HEK293 (cell line): ENCODE results near the gene CCDC77.

Source experiments
- SCRT1 ChIP-seq: fragments of 450-650 bp; formaldehyde crosslinking; IDR thresholded peaks from 2 replicates; pipeline ENCODE4 v1.5.1; 2016; ENCODE audit warnings: missing biosample characterization, missing genetic modification characterization, borderline replicate concordance
- ZBTB44 ChIP-seq: fragments of 450-650 bp; IDR thresholded peaks from 2 replicates; pipeline ENCODE4 v1.5.1; 2018; ENCODE audit warnings: missing biosample characterization, mild to moderate bottlenecking, missing genetic modification characterization
- ZBTB7A ChIP-seq: fragments of 450-650 bp; formaldehyde crosslinking; IDR thresholded peaks from 2 replicates; pipeline ENCODE4 v1.5.1; 2016; ENCODE audit warnings: low read depth, missing biosample characterization, missing genetic modification characterization
- ZEB2 ChIP-seq: fragments of 450-650 bp; formaldehyde crosslinking; IDR thresholded peaks from 2 replicates; pipeline ENCODE4 v1.5.1; 2016; ENCODE audit warnings: missing biosample characterization, missing genetic modification characterization
- ZFHX2 ChIP-seq: fragments of 450-650 bp; formaldehyde crosslinking; conservative IDR thresholded peaks from 2 replicates; pipeline ENCODE4 v1.5.1; 2016; ENCODE audit warnings: missing biosample characterization, missing genetic modification characterization
- ZNF114 ChIP-seq: fragments of 450-650 bp; formaldehyde crosslinking; IDR thresholded peaks from 2 replicates; pipeline ENCODE4 v1.5.0; 2017; ENCODE audit warnings: missing biosample characterization, missing genetic modification characterization
- ZNF175 ChIP-seq: fragments of 450-650 bp; formaldehyde crosslinking; IDR thresholded peaks from 2 replicates; pipeline ENCODE4 v1.5.1; 2016; ENCODE audit warnings: missing biosample characterization, missing genetic modification characterization
- ZNF184 ChIP-seq: fragments of 450-650 bp; IDR thresholded peaks from 2 replicates; pipeline ENCODE4 v1.5.1; 2018; ENCODE audit warnings: missing biosample characterization, mild to moderate bottlenecking, missing genetic modification characterization
- ZNF223 ChIP-seq: fragments of 450-650 bp; formaldehyde crosslinking; IDR thresholded peaks from 2 replicates; pipeline ENCODE4 v1.5.1; 2016; ENCODE audit warnings: missing biosample characterization, missing genetic modification characterization
- ZNF670 ChIP-seq: fragments of 450-650 bp; formaldehyde crosslinking; IDR thresholded peaks from 2 replicates; pipeline ENCODE4 v1.5.1; 2016; ENCODE audit warnings: missing biosample characterization, missing genetic modification characterization, low read depth
- ZNF707 ChIP-seq: fragments of 450-650 bp; formaldehyde crosslinking; IDR thresholded peaks from 2 replicates; pipeline ENCODE4 v1.5.1; 2016; ENCODE audit warnings: missing biosample characterization, missing genetic modification characterization
- ZNF776 ChIP-seq: fragments of 450-650 bp; formaldehyde crosslinking; IDR thresholded peaks from 2 replicates; pipeline ENCODE4 v1.5.0; 2017; ENCODE audit warnings: missing biosample characterization, missing genetic modification characterization, borderline replicate concordance
- ZNF843 ChIP-seq: fragments of 450-650 bp; formaldehyde crosslinking; IDR thresholded peaks from 2 replicates; pipeline ENCODE4 v1.5.1; 2016; ENCODE audit warnings: missing biosample characterization, missing genetic modification characterization
- TF ChIP-seq, protein P1 (sequence below): fragments of 450-650 bp; formaldehyde crosslinking; IDR thresholded peaks from 2 replicates; pipeline ENCODE4 v1.5.1; 2017; ENCODE audit warnings: missing biosample characterization, missing genetic modification characterization
- TF ChIP-seq, protein P2 (sequence below): fragments of 450-650 bp; formaldehyde crosslinking; IDR thresholded peaks from 2 replicates; pipeline ENCODE4 v1.5.1; 2016; ENCODE audit warnings: missing biosample characterization, missing genetic modification characterization
- TF ChIP-seq, protein P3 (sequence below): fragments of 450-650 bp; formaldehyde crosslinking; IDR thresholded peaks from 2 replicates; pipeline ENCODE4 v1.5.1; 2016; ENCODE audit warnings: missing biosample characterization, missing genetic modification characterization
- TF ChIP-seq, protein P4 (sequence below): fragments of 450-650 bp; formaldehyde crosslinking; IDR thresholded peaks from 2 replicates; pipeline ENCODE4 v1.5.1; 2016; ENCODE audit warnings: missing biosample characterization, missing genetic modification characterization

The CCDC77 gene

DNA sequence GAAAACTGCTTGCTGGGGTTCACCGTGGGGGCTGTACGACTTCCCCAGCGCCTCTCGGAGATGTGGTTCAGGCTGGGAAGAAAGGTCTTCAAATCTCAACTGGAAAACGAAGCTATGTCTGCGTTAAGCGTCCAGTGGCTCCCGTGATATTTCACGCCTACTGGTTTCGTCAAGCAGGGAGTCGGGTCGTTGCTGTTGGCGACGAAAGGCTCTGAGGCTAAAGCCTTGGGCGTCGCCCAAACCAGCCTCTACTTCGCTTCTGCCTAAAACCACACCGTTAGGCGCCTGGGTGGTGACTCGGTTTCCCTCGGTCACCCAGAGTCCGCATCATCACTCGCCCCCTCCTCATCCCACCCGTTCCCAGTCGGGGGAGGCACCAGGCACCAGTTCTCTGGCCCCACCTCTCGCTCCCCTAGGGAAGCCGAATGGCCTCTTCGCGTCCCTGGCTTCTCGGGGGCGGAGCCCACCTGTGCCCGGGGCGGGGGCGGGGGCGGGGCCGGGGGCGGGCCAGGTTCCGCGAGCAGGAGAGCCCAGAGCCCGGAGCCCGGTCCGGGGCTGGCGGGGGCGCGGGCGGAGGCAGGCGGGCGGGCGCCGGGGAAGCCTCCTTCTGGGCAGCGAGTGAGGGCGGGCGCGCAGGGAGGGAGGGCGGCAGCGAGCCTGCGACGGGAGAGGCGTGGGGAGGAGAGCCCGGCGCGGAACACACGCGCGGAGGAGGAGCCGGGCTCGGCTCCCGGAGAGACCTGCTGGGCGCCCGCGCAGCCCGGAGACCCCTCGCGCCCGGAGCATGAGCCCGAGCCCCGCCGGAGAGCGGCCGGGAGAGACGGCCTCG, 58.2 kb downstream of the CCDC77 start, which contains the start of gene B4GALNT3 (continued):
- TF ChIP-seq ZNF223 (tag by site-specific recombination) (no peak), ZBTB44 (no peak), ZNF707 (no peak), ZNF175 (tag by site-specific recombination) (no peak), ZFHX2 (peak; percentile 79), ZNF114 (tag by site-specific recombination) (no peak), ZNF776 (no peak), ZNF843 (tag by site-specific recombination) (no peak), ZEB2 (0 out of 2 replicates have a peak, but pooled peaks have one; percentile 40), ZNF184 (tag by site-specific recombination) (no peak), SCRT1 (tag by site-specific recombination) (no peak), ZNF670 (tag by site-specific recombination) (no peak), ZBTB7A (tag by site-specific recombination) (no peak)
- TF ChIP-seq, protein P1, sequence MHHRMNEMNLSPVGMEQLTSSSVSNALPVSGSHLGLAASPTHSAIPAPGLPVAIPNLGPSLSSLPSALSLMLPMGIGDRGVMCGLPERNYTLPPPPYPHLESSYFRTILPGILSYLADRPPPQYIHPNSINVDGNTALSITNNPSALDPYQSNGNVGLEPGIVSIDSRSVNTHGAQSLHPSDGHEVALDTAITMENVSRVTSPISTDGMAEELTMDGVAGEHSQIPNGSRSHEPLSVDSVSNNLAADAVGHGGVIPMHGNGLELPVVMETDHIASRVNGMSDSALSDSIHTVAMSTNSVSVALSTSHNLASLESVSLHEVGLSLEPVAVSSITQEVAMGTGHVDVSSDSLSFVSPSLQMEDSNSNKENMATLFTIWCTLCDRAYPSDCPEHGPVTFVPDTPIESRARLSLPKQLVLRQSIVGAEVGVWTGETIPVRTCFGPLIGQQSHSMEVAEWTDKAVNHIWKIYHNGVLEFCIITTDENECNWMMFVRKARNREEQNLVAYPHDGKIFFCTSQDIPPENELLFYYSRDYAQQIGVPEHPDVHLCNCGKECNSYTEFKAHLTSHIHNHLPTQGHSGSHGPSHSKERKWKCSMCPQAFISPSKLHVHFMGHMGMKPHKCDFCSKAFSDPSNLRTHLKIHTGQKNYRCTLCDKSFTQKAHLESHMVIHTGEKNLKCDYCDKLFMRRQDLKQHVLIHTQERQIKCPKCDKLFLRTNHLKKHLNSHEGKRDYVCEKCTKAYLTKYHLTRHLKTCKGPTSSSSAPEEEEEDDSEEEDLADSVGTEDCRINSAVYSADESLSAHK (tag by site-specific recombination), result no peak
- TF ChIP-seq, protein P2, sequence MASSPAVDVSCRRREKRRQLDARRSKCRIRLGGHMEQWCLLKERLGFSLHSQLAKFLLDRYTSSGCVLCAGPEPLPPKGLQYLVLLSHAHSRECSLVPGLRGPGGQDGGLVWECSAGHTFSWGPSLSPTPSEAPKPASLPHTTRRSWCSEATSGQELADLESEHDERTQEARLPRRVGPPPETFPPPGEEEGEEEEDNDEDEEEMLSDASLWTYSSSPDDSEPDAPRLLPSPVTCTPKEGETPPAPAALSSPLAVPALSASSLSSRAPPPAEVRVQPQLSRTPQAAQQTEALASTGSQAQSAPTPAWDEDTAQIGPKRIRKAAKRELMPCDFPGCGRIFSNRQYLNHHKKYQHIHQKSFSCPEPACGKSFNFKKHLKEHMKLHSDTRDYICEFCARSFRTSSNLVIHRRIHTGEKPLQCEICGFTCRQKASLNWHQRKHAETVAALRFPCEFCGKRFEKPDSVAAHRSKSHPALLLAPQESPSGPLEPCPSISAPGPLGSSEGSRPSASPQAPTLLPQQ (tag by site-specific recombination), result peak; percentile 76
- TF ChIP-seq, protein P3, sequence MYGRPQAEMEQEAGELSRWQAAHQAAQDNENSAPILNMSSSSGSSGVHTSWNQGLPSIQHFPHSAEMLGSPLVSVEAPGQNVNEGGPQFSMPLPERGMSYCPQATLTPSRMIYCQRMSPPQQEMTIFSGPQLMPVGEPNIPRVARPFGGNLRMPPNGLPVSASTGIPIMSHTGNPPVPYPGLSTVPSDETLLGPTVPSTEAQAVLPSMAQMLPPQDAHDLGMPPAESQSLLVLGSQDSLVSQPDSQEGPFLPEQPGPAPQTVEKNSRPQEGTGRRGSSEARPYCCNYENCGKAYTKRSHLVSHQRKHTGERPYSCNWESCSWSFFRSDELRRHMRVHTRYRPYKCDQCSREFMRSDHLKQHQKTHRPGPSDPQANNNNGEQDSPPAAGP (tag by site-specific recombination), result no peak
- TF ChIP-seq, protein P4, sequence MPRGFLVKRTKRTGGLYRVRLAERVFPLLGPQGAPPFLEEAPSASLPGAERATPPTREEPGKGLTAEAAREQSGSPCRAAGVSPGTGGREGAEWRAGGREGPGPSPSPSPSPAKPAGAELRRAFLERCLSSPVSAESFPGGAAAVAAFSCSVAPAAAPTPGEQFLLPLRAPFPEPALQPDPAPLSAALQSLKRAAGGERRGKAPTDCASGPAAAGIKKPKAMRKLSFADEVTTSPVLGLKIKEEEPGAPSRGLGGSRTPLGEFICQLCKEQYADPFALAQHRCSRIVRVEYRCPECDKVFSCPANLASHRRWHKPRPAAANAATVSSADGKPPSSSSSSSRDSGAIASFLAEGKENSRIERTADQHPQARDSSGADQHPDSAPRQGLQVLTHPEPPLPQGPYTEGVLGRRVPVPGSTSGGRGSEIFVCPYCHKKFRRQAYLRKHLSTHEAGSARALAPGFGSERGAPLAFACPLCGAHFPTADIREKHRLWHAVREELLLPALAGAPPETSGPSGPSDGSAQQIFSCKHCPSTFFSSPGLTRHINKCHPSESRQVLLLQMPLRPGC (tag by site-specific recombination), result no peak
